Upper lobe of left lung (tissue), 6 donors: ENCODE results near the gene TKFC. TPM values are rescaled to one million over a fixed set of nuclear protein-coding genes. Genes with fewer than 3 reads are reported as not detected.
A peak's percentile ranks its signal among the peaks of the same experiment; 100 is the strongest.

Experiments used
- ATAC-seq, 2 donors: fragments of 200-7000 bp; cut with Tn5 transposase; one replicate each; pipeline ENCODE4 v1.9.1; 2022; ENCODE audit warnings: mild to moderate bottlenecking in 2 of 2, moderate library complexity in 2 of 2; ENCODE audit not compliant: low FRiP score in 2 of 2
- DNase-seq, 2 donors: peaks; one replicate each; pipeline ENCODE4 v3.0.0-alpha.2; 2019 to 2020
- H3K27ac ChIP-seq, 4 donors: fragments of 200-600 bp; sonication (generic); one replicate each; pipeline ENCODE4 v1.5.1; 2016 to 2019
- H3K27me3 ChIP-seq, 4 donors: fragments of 200-600 bp; sonication (generic); one replicate each; pipeline ENCODE4 v1.5.1; 2017 to 2019
- H3K36me3 ChIP-seq, 4 donors: fragments of 200-600 bp; sonication (generic); one replicate each; pipeline ENCODE4 v1.5.1; 2016 to 2019
- H3K4me1 ChIP-seq, 4 donors: fragments of 200-600 bp; sonication (generic); one replicate each; pipeline ENCODE4 v1.5.1; 2018 to 2019
- H3K4me3 ChIP-seq, 4 donors: fragments of 200-600 bp; sonication (generic); one replicate each; pipeline ENCODE4 v1.5.1; 2017 to 2019; ENCODE audit warnings: mild to moderate bottlenecking in 2 of 4, moderate library complexity in 1 of 4
- H3K9me3 ChIP-seq, 4 donors: fragments of 200-600 bp; sonication (generic); one replicate each; pipeline ENCODE4 v1.5.1; 2018 to 2019
- CTCF ChIP-seq, 6 experiments: fragments of 450-650 bp in 4 of 6; fragments of 200-600 bp in 2 of 6; sonication (generic) in 2 of 6; IDR thresholded peaks; one replicate each; pipeline ENCODE4 v1.5.1; 2016 to 2019; ENCODE audit warnings: antibody characterized with exemption in 6 of 6
- EP300 ChIP-seq, 4 donors: sonication (generic); formaldehyde crosslinking; IDR thresholded peaks; one replicate each; pipeline ENCODE4 v1.5.1; 2017; ENCODE audit warnings: antibody characterized with exemption in 4 of 4, control low read depth in 2 of 4
- POLR2A ChIP-seq, 4 donors: fragments of 450-650 bp; IDR thresholded peaks; one replicate each; pipeline ENCODE4 v1.5.1; 2016 to 2017; ENCODE audit warnings: antibody characterized with exemption in 4 of 4, mild to moderate bottlenecking in 2 of 4
- POLR2AphosphoS5 ChIP-seq, 2 donors: sonication (generic); formaldehyde crosslinking; IDR thresholded peaks; one replicate each; pipeline ENCODE4 v1.5.1; 2017; ENCODE audit warnings: antibody characterized with exemption in 2 of 2
- WGBS, 2 donors: methylation state at CpG; one replicate each; pipeline ENCODE4 v1.1.5; 2017 to 2018; 5-methylcytosine and 5-hydroxymethylcytosine counted together
- total RNA-seq, 6 donors: library from RNA; depleted of rRNA in 4 of 6; stranded (reverse); fragments of >200 nt in 4 of 6; gene quantifications; one replicate each; pipeline versions ENCODE4 v1.1.0 to v1.2.1, GENCODE V29; 2016 to 2021
- donor health status: DM: no; HTN: no; CAD: no; lungs with moderate emphysema.
- donor health status: DM: no; HTN: yes; CAD: no; lungs with severe emphysema.

The TKFC gene
- total RNA-seq, 6 donors from 2014 or later = 26.4 to 75.4 (median 36.1) TPM

- peaks cover 24 to 34% (median 31%) of the 10 kb centered on the region in 4 donors for H3K4me1 ChIP-seq
- H3K36me3 ChIP-seq = peaks cover 0 to 17% (median 4%) of the 10 kb centered on the region in 4 donors
- H3K4me3 ChIP-seq = no peak overlapping the region
- TF ChIP-seq POLR2A (IDR thresholded peaks at IDR 0.05) = no peak
- TF ChIP-seq EP300 (IDR thresholded peaks at IDR 0.05) = no peak
- TF ChIP-seq CTCF (IDR thresholded peaks at IDR 0.05) = no peak
- TF ChIP-seq POLR2AphosphoS5 (IDR thresholded peaks at IDR 0.05) = no peak
- ATAC-seq (no peak), DNase-seq (no peak)
- H3K9me3 ChIP-seq = no peaks in the 10 kb centered on the region
- no peaks in the 10 kb centered on the region for H3K27me3 ChIP-seq
- peak overlapping the region in 2 of 4 donors; percentile 73 to 96 for H3K27ac ChIP-seq
- 90 to 96% methylated on average over 15 to 16 of the region's 16 CpGs for WGBS, 2 donors
Observed at GRCh38 chr11:61334434-61335354, 1.7 kb downstream of the TKFC start.

- WGBS, 2 donors = 56 to 100% methylated on average over 1 of the region's 1 CpG
- peak overlapping the region in 1 of 4 donors; percentile 73 for H3K27ac ChIP-seq
Observed at GRCh38 chr11:61335355-61335710, 2.3 kb downstream of the TKFC start.

GRCh38 chr11:61336171-61336935, 3.3 kb downstream of the TKFC start:
- peak; percentile 95 to 97 (median 96) for TF ChIP-seq CTCF (IDR thresholded peaks at IDR 0.05)
- no peak for TF ChIP-seq POLR2A (IDR thresholded peaks at IDR 0.05)
- peaks cover 0 to 13% (median 4%) of the 10 kb centered on the region in 4 donors for H3K36me3 ChIP-seq
- peak overlapping the region in 3 of 4 donors; percentile 63 to 74 (median 73) for H3K27ac ChIP-seq
- WGBS, 2 donors = 30 to 42% methylated on average over 6 to 8 of the region's 8 CpGs
- ATAC-seq (peak; percentile 76 to 80), DNase-seq (peak; percentile 87 to 94)
- H3K9me3 ChIP-seq = no peaks in the 10 kb centered on the region
- H3K27me3 ChIP-seq = no peaks in the 10 kb centered on the region
- H3K4me1 ChIP-seq = peaks cover 20 to 25% (median 22%) of the 10 kb centered on the region in 4 donors
- no peak overlapping the region for H3K4me3 ChIP-seq

More at GRCh38 chr11:61335355-61335710, 2.3 kb downstream of the TKFC start:
- no peak for TF ChIP-seq POLR2AphosphoS5 (IDR thresholded peaks at IDR 0.05)
- no peak for TF ChIP-seq CTCF (IDR thresholded peaks at IDR 0.05)
- no peak for TF ChIP-seq POLR2A (IDR thresholded peaks at IDR 0.05)
- no peak for TF ChIP-seq EP300 (IDR thresholded peaks at IDR 0.05)
- H3K4me1 ChIP-seq = peaks cover 24 to 33% (median 30%) of the 10 kb centered on the region in 4 donors
- H3K27me3 ChIP-seq = no peaks in the 10 kb centered on the region
- peaks cover 0 to 13% (median 4%) of the 10 kb centered on the region in 4 donors for H3K36me3 ChIP-seq
- H3K9me3 ChIP-seq = no peaks in the 10 kb centered on the region
- no peak overlapping the region for H3K4me3 ChIP-seq
- ATAC-seq (no peak), DNase-seq (no peak)

GRCh38 chr11:61337706-61338470, 4.9 kb downstream of the TKFC start:
- ATAC-seq = no peak
- Histone ChIP-seq H3K4me1 (peaks cover 12 to 14% (median 13%) of the 10 kb centered on the region in 4 donors), H3K9me3 (no peaks in the 10 kb centered on the region), H3K27me3 (no peaks in the 10 kb centered on the region), H3K27ac (no peak overlapping the region), H3K36me3 (peaks cover 0 to 17% (median 9%) of the 10 kb centered on the region in 4 donors), H3K4me3 (no peak overlapping the region)
- peak in 1 of 2 donors; percentile 48 for DNase-seq
- WGBS, 2 donors = 93 to 95% methylated on average over 14 to 15 of the region's 15 CpGs
- TF ChIP-seq EP300 (IDR thresholded peaks at IDR 0.05) = no peak
- no peak for TF ChIP-seq POLR2A (IDR thresholded peaks at IDR 0.05)
